ENCODE data around the gene MUL1. TPM values are rescaled to one million over a fixed set of nuclear protein-coding genes. Genes with fewer than 3 reads are reported as not detected.

MUL1 gene
- total RNA-seq, 1 donor from 2014 or later = 34.5 TPM

DNA sequence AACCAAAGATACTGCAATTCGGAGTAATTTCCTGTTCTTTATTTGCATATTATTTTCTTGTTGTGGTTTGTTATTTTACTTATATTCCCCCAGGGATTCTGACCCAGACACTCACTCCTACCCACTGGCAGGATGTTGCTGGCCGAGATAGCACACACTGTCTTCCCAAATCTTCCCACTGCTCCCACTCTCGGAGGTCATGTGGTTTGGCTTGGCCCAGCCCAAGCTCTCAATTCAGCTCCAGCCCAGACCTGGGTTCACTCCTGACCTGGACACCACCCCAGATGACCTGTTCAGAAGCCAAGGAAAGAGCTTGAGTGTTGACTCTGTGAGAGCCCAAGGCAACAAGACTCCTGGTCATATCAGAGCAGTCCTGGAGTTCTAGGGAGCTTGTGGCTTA lies 43.2 kb upstream of the MUL1 start:
- Histone ChIP-seq H3K4me1 (no peaks in the 10 kb centered on the region), H3K4me3 (no peak overlapping the region), H3K27me3 (peaks cover 58% of the 10 kb centered on the region), H3K27ac (no peak overlapping the region), H3K9me3 (no peaks in the 10 kb centered on the region), H3K36me3 (no peaks in the 10 kb centered on the region)
- ATAC-seq = no peak
- intact Hi-C loops (cut with DNase I) = no loop called here
- no peak for TF ChIP-seq CTCF (IDR thresholded peaks at IDR 0.05)
- no peak for DNase-seq

DNA sequence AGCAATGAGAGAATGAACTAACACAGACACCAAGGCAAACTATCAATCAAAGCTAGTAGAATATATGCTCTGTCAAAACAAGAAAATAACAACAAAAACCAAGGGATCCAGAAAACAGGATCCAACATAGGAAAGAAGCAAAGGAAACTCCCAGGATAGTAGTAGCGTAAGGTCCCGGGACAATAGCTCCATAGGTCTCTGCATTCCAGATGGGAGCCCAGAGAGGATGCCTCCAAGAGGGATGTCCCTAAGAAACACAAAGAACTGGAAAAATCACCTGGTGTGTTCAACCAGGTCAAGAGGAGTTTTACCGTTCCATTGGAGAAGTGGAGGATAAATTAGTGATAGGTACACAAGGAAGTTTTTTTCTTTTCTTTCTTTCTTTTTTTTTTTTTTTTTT lies 38.7 kb upstream of the MUL1 start:
- no peak for ATAC-seq
- Histone ChIP-seq H3K4me1 (no peaks in the 10 kb centered on the region), H3K4me3 (no peak overlapping the region), H3K27me3 (peaks cover 40% of the 10 kb centered on the region), H3K27ac (no peak overlapping the region), H3K9me3 (no peaks in the 10 kb centered on the region), H3K36me3 (no peaks in the 10 kb centered on the region)
- no peak for DNase-seq
- no peak for TF ChIP-seq CTCF (IDR thresholded peaks at IDR 0.05)
- intact Hi-C loops (cut with DNase I) = no loop called here

- no peak for TF ChIP-seq CTCF (IDR thresholded peaks at IDR 0.05)
- Histone ChIP-seq H3K36me3 (no peaks in the 10 kb centered on the region), H3K9me3 (no peaks in the 10 kb centered on the region), H3K4me3 (no peak overlapping the region), H3K4me1 (no peaks in the 10 kb centered on the region), H3K27me3 (peaks cover 34% of the 10 kb centered on the region), H3K27ac (no peak overlapping the region)
- intact Hi-C loops (cut with DNase I) = no loop called here
- DNase-seq (no peak), ATAC-seq (no peak)
These were observed 32.3 kb upstream of the MUL1 start for GRCh38 chr1:20540281-20540680.

DNA sequence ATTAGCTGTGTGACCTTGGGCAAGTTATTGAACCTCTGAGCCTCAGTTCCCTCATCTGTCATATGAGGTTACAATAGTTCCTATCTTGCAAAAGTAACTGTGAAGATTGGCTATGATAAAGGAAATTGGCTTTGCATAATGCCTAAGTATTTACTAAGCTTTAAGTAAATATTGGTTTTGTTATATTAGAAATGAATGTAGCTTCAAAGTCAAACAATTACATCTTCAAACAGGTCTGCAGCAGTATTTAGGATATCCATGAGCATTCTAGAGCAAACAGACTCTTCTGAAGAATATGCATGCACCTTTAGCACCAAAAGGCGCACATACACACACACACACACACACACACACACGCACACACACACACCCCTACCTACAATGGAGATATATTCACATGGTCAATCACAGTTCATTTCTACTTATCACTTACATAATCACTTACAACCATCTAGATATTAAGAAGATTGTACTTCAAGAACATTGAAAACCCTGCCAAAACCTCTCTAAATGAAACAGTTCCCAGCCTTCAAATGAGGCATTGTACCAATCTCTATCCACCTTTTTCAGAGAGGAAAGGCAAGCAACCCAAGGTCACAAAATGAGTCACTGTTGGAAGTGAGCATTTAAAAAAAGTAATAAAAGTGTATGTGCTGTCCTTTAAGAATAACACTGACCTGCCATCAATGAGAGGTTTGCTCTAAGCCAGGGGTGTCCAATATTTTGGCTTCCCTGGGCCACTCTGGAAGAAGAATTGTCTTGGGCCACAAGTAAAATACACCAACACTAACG lies 31.0 kb upstream of the MUL1 start:
- no peak for ATAC-seq
- Histone ChIP-seq H3K27ac (no peak overlapping the region), H3K9me3 (no peaks in the 10 kb centered on the region), H3K27me3 (peaks cover 22% of the 10 kb centered on the region), H3K36me3 (no peaks in the 10 kb centered on the region), H3K4me3 (no peak overlapping the region), H3K4me1 (no peaks in the 10 kb centered on the region)
- intact Hi-C loops (cut with DNase I) = no loop called here
- no peak for DNase-seq
- TF ChIP-seq CTCF (IDR thresholded peaks at IDR 0.05) = no peak

GRCh38 chr1:20538227-20538626 lies 30.3 kb upstream of the MUL1 start:
- DNase-seq (no peak), ATAC-seq (no peak)
- Histone ChIP-seq H3K27ac (no peak overlapping the region), H3K27me3 (peaks cover 21% of the 10 kb centered on the region), H3K9me3 (no peaks in the 10 kb centered on the region), H3K4me3 (no peak overlapping the region), H3K36me3 (no peaks in the 10 kb centered on the region), H3K4me1 (no peaks in the 10 kb centered on the region)
- intact Hi-C loops (cut with DNase I) = no loop called here
- TF ChIP-seq CTCF (IDR thresholded peaks at IDR 0.05) = no peak
